Measurements from ENCODE around the gene SH3RF2. TPM values are rescaled to one million over a fixed set of nuclear protein-coding genes. Genes with fewer than 3 reads are reported as not detected.

Gene SH3RF2
- total and polyA plus RNA-seq, 2 experiments from 2014 or later: 35.1 to 35.4 TPM

DNA sequence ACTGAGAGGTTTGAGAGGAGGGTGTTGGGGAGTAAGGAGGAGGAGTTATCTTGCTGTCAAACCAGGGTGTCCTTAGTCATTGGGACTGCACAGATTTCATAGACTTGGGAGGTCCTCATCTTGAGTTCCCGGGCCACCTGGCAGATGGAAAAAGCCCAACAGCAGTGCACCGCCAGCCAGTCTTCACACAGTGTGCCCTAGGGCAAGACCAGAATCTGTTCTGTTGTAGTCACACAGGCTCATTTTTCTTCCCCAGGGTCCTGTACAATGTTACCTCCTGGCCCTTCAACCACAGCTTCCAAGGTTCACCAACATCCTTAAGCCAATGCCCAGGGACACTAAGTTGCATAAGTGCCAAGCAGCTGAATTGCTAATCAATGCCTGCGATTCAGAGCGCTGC, 148.0 kb downstream of the SH3RF2 start:
- DNase-seq (ENCODE audit: low spot score): no peak
- H3K79me2 ChIP-seq: no peaks in the 10 kb centered on the region
- no peaks in the 10 kb centered on the region for H4K20me1 ChIP-seq (ENCODE audit: insufficient read depth, poor library complexity, severe bottlenecking)
- WGBS (ENCODE audit: low lambda C conversion rate, missing lambda C conversion rate): 88% methylated on average over 4 of the region's 4 CpGs
- no peak for TF ChIP-seq CTCF (IDR thresholded peaks at IDR 0.05; ENCODE audit: poor library complexity)
- TF ChIP-seq EZH2 (IDR thresholded peaks at IDR 0.05; ENCODE audit: borderline replicate concordance): no peak
- no peaks in the 10 kb centered on the region for H3K4me1 ChIP-seq (ENCODE audit: insufficient read depth)
- H3K27ac ChIP-seq: no peak overlapping the region
- H3K27me3 ChIP-seq: no peaks in the 10 kb centered on the region
- no peaks in the 10 kb centered on the region for H3K36me3 ChIP-seq (replicated peaks; ENCODE audit: insufficient read depth, low read depth)
- H2AFZ ChIP-seq: no peak overlapping the region
- H3K9me2 ChIP-seq (replicated peaks; ENCODE audit: insufficient read depth): no peaks in the 10 kb centered on the region
- no peak overlapping the region for H3K4me2 ChIP-seq
- no peaks in the 10 kb centered on the region for H3K9me3 ChIP-seq (ENCODE audit: low read depth)
- H3K4me3 ChIP-seq: no peak overlapping the region

- Histone ChIP-seq H3K4me1 (ENCODE audit: insufficient read depth) (no peaks in the 10 kb centered on the region), H3K9me2 (replicated peaks; ENCODE audit: insufficient read depth) (no peaks in the 10 kb centered on the region), H3K9me3 (ENCODE audit: low read depth) (no peaks in the 10 kb centered on the region), H3K36me3 (replicated peaks; ENCODE audit: insufficient read depth, low read depth) (no peaks in the 10 kb centered on the region), H2AFZ (no peak overlapping the region), H3K27me3 (no peaks in the 10 kb centered on the region), H3K4me3 (no peak overlapping the region), H3K4me2 (no peak overlapping the region), H3K79me2 (no peaks in the 10 kb centered on the region), H4K20me1 (ENCODE audit: insufficient read depth, poor library complexity, severe bottlenecking) (no peaks in the 10 kb centered on the region), H3K27ac (no peak overlapping the region)
- no peak for DNase-seq (ENCODE audit: low spot score)
- WGBS (ENCODE audit: low lambda C conversion rate, missing lambda C conversion rate): 94% methylated on average over 3 of the region's 3 CpGs
- no peak for TF ChIP-seq EZH2phosphoT487 (IDR thresholded peaks at IDR 0.05; ENCODE audit: low read depth, severe bottlenecking, unreplicated experiment)
- TF ChIP-seq CTCF (IDR thresholded peaks at IDR 0.05; ENCODE audit: poor library complexity): no peak
- TF ChIP-seq EZH2 (IDR thresholded peaks at IDR 0.05; ENCODE audit: borderline replicate concordance): no peak
Measured at GRCh38 chr5:146088098-146088497, 151.7 kb downstream of the SH3RF2 start.

- Histone ChIP-seq H3K79me2 (no peaks in the 10 kb centered on the region), H3K4me3 (no peak overlapping the region), H3K4me2 (no peak overlapping the region), H3K9me2 (replicated peaks; ENCODE audit: insufficient read depth) (no peaks in the 10 kb centered on the region), H3K27ac (no peak overlapping the region), H3K36me3 (replicated peaks; ENCODE audit: insufficient read depth, low read depth) (no peaks in the 10 kb centered on the region), H3K9me3 (ENCODE audit: low read depth) (no peaks in the 10 kb centered on the region), H4K20me1 (ENCODE audit: insufficient read depth, poor library complexity, severe bottlenecking) (no peaks in the 10 kb centered on the region), H3K27me3 (no peaks in the 10 kb centered on the region), H3K4me1 (ENCODE audit: insufficient read depth) (no peaks in the 10 kb centered on the region), H2AFZ (no peak overlapping the region)
- DNase-seq (ENCODE audit: low spot score): no peak
- no peak for TF ChIP-seq EZH2 (IDR thresholded peaks at IDR 0.05; ENCODE audit: borderline replicate concordance)
- no peak for TF ChIP-seq CTCF (IDR thresholded peaks at IDR 0.05; ENCODE audit: poor library complexity)
- no peak for TF ChIP-seq EZH2phosphoT487 (IDR thresholded peaks at IDR 0.05; ENCODE audit: low read depth, severe bottlenecking, unreplicated experiment)
Measured at GRCh38 chr5:146089287-146089686, 152.9 kb downstream of the SH3RF2 start.

DNA sequence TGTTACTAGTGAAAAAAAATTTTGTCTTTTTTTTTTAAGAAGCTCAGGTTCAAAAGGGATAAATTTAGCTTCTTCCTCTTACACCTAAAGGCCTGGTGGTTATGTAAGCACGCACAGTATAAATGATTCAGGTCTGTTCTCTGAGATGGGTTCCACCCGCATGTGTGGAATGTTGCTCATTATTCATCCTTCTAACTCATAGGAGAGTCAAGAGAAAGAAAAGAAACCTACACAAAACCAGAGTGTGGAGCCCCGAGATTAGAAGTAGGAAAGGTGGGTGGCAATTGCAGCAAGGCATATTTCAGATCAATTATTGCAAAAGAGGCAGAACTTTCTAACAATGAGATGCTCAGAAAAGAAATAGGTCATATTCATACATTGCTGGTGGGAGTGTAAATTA, 155.5 kb downstream of the SH3RF2 start:
- Histone ChIP-seq H3K27me3 (no peaks in the 10 kb centered on the region), H3K9me3 (ENCODE audit: low read depth) (no peaks in the 10 kb centered on the region), H3K4me2 (no peak overlapping the region), H3K79me2 (no peaks in the 10 kb centered on the region), H3K4me3 (no peak overlapping the region), H2AFZ (no peak overlapping the region), H3K9me2 (replicated peaks; ENCODE audit: insufficient read depth) (no peaks in the 10 kb centered on the region), H3K4me1 (ENCODE audit: insufficient read depth) (no peaks in the 10 kb centered on the region), H4K20me1 (ENCODE audit: insufficient read depth, poor library complexity, severe bottlenecking) (no peaks in the 10 kb centered on the region), H3K27ac (no peak overlapping the region), H3K36me3 (replicated peaks; ENCODE audit: insufficient read depth, low read depth) (no peaks in the 10 kb centered on the region)
- no peak for TF ChIP-seq EZH2phosphoT487 (IDR thresholded peaks at IDR 0.05; ENCODE audit: low read depth, severe bottlenecking, unreplicated experiment)
- TF ChIP-seq CTCF (IDR thresholded peaks at IDR 0.05; ENCODE audit: poor library complexity): no peak
- TF ChIP-seq EZH2 (IDR thresholded peaks at IDR 0.05; ENCODE audit: borderline replicate concordance): no peak
- 86% methylated on average over 3 of the region's 3 CpGs for WGBS (ENCODE audit: low lambda C conversion rate, missing lambda C conversion rate)
- no peak for DNase-seq (ENCODE audit: low spot score)
